Lower leg skin (tissue), 3 donors: ENCODE data around the gene ARF1.

Experiments used
- POLR2A ChIP-seq, 2 donors: fragments of 450-650 bp; IDR thresholded peaks; one replicate each; pipeline ENCODE4 v1.6.1; 2016 to 2017; ENCODE audit warnings: antibody characterized with exemption in 2 of 2, mild to moderate bottlenecking in 1 of 2, moderate library complexity in 1 of 2
- TF ChIP-seq, protein P1 (sequence below), 3 donors: fragments of 450-650 bp; IDR thresholded peaks; one replicate each; pipeline ENCODE4 v1.5.1; 2016; ENCODE audit warnings: antibody characterized with exemption in 3 of 3, mild to moderate bottlenecking in 3 of 3, moderate library complexity in 2 of 3

- TF ChIP-seq, protein P1, sequence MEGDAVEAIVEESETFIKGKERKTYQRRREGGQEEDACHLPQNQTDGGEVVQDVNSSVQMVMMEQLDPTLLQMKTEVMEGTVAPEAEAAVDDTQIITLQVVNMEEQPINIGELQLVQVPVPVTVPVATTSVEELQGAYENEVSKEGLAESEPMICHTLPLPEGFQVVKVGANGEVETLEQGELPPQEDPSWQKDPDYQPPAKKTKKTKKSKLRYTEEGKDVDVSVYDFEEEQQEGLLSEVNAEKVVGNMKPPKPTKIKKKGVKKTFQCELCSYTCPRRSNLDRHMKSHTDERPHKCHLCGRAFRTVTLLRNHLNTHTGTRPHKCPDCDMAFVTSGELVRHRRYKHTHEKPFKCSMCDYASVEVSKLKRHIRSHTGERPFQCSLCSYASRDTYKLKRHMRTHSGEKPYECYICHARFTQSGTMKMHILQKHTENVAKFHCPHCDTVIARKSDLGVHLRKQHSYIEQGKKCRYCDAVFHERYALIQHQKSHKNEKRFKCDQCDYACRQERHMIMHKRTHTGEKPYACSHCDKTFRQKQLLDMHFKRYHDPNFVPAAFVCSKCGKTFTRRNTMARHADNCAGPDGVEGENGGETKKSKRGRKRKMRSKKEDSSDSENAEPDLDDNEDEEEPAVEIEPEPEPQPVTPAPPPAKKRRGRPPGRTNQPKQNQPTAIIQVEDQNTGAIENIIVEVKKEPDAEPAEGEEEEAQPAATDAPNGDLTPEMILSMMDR (IDR thresholded peaks at IDR 0.05), result no peak
- no peak for TF ChIP-seq POLR2A (IDR thresholded peaks at IDR 0.05)
Measured at GRCh38 chr1:228062085-228062791, 20.3 kb upstream of the ARF1 start.
